Measurements from ENCODE around the gene WDR11.

The WDR11 gene

DNA sequence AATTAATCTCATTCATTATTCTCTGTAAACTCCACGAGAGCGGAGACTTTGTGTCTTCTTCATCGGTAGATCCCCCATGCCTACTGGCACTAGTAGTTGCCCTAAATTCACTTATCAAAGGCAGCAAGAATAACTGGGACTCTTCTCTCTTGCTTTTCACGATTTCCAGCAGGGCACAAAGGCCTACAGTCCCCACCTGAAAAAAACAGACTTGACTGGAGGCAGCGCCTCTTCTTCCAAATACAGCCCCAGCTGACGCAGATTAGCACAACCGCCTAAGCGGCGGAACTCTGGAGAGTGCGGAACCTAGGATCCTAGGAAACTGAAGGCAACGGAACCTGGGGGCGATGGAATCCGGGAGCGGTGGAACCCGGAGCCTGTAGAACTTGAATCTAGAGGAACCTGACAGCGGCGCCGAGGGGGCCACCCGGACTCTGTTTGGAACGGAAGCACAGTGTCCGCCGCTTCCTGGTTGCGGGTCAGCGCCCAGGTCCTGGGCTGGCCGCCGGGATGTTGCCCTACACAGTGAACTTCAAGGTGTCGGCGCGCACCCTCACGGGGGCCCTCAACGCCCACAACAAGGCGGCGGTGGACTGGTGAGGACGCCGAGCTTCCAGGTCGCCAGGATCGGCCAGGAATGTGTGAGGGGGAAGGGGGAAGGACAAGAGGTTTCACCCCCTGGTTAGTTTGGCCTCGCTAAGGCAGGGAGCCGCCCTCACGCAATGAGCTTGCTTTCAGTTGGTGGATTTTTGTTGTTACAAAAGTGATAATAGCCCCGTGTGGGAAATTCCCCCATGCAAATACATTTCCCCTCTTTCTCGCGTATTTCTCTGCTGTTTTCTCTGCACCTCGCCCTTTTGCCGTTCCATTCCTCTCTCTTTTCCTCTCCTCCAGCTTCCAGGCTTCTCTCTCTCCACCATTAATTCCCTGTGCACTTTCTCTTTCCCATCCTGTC, at the start of gene WDR11:
Gene WDR11, plus strand, starts transcription at position 452 of the 955 bp plus-strand sequence. Its CDS starts 59 bp downstream, at position 511.
- DNase-seq (ENCODE audit: low read depth, low spot score) = peak; percentile 51

- no peak for DNase-seq (ENCODE audit: low read depth, low spot score)
Observed at GRCh38 chr10:120802935-120803334, 48.2 kb upstream of the WDR11 start.

- no peak for DNase-seq (ENCODE audit: low read depth, low spot score)
Observed at GRCh38 chr10:120803972-120804371, 47.2 kb upstream of the WDR11 start.

- DNase-seq (ENCODE audit: low read depth, low spot score) = no peak
Observed at GRCh38 chr10:120805014-120805812, 45.9 kb upstream of the WDR11 start.

GRCh38 chr10:120806081-120806480, 45.1 kb upstream of the WDR11 start:
- DNase-seq (ENCODE audit: low read depth, low spot score) = no peak

DNA sequence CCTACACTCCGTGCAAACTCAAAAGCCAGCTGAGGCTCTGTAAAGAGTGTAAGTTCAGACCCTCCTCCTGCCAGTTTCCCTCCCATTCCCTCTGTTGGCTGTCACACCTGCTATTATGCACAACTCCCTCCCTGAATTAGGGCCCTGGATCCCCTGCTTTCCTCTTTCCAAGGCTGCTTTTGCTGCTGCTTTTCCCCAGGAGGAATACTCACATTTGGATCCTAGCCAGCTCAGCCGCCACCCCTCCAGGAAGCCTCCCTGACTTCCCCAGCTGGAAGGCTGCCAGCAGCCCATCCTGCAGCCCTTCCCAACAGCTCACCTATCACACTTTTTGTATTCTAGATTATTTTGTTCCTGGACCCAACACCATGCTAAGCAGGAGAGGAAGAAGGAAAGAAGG, 40.9 kb upstream of the WDR11 start:
- no peak for DNase-seq (ENCODE audit: low read depth, low spot score)

DNA sequence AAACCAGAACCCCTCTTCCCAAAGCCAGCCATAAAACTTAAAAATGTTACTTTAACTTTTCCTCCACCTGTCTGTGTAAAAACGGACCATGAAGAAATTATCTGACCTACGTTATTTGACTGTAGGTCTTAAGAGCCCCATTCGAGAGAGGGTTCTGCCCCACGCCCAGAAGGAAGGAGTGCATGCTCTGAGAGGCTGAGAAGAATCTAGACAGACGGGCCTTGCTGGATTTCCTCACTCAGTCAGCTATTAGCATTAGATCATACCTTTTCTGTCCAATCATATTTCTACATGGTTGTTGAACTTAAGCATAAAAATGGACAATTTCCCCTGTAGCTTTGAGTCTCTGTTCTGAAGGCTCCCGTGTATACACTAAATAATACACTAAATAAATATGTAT, 38.1 kb upstream of the WDR11 start:
- no peak for DNase-seq (ENCODE audit: low read depth, low spot score)

- DNase-seq (ENCODE audit: low read depth, low spot score) = no peak
Observed at GRCh38 chr10:120818301-120818700, 32.9 kb upstream of the WDR11 start.

DNA sequence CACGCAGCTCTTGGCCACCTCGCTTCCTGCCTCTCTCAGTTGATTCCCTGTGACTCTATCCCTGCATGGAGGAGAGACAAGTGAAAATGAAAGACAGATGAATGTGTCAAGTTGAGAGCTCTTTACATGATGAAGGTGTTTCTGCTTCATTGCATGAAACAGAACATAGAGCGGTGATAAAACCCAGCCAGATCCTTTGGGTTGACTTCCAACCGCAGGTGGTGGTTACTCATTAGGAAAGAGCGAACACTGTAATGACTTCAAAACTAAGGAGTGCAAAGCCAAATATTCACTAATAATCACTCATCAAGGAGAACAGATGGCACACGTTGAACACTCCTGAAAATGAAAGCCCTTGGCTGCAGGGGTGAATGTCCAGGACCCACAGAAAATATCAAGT, 31.8 kb upstream of the WDR11 start:
- no peak for DNase-seq (ENCODE audit: low read depth, low spot score)

GRCh38 chr10:120823266-120823665, 27.9 kb upstream of the WDR11 start:
- DNase-seq (ENCODE audit: low read depth, low spot score) = no peak

- no peak for DNase-seq (ENCODE audit: low read depth, low spot score)
Observed at GRCh38 chr10:120824881-120825309, 26.3 kb upstream of the WDR11 start.

DNA sequence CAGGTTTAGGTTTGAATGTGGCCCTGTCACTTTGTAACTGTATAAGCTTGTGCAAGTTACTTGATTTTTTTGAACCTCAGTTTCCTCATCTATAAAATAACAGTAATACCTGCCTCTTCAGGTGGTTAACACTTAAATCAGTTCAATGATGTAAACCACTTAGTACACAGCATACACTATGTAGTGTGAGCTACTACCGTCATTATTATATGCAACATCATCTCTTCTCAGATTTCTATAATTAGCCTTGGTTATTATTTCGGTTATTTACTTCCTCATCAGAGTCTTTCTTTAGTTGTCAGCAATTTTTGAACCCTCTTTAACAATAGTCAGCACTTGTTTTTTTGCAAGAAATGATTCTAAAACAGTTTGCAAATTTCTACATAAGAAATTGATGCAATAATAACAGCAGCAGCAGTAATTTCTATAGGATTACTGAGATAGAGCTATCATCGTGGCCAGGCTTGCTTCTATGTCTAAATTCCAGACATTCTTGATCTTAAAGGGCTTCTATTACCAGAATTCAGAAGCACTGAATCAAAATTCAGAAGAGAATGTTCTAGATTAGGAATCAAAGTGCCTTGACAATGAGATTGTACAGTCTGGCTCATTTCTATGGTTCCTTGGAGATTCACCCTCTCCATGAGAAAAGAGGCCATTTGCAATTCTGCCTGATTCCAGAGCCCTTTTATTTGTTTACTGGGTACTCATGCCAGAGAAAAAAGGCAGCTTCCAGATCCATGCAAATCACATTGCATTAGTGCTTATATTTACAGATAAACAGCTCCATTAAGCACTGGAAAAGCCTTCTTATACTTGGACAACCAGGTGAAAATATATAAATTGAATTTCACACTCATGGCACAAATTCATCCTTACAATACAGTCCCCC, 25.0 kb upstream of the WDR11 start:
- no peak for DNase-seq (ENCODE audit: low read depth, low spot score)

DNA sequence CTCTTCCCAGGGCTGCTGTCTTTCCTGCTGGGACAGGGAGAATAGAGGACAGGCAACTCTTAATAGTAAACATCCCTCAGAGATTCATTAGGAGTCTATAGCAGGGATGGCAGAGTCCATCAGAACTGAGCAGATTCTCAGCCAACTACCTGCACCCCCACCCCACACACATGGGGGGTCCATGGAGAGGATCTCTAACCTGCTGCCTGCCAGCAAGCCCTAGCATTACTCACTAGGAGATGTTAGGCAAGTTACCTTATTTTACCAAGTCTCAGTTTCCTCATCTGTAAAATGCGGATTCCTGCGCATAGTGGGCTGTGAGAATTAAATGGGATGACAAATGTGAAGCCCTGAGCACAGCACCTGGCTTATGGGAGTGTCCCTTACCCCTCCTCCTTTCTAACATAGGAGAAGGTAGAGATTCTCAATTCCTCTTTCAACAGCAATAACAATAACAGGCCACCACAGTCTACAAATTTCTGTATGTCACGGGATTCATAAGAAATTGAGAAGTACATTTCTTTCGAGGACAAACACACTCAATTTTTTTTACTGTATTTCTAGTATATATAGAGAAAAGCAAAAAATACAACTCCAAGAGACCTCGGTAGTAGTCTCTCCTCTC, 23.8 kb upstream of the WDR11 start:
- no peak for DNase-seq (ENCODE audit: low read depth, low spot score)

GRCh38 chr10:120828763-120829319, 22.3 kb upstream of the WDR11 start:
- no peak for DNase-seq (ENCODE audit: low read depth, low spot score)

GRCh38 chr10:120832106-120832505, 19.1 kb upstream of the WDR11 start:
- no peak for DNase-seq (ENCODE audit: low read depth, low spot score)

GRCh38 chr10:120833222-120833928, 17.8 kb upstream of the WDR11 start:
- DNase-seq (ENCODE audit: low read depth, low spot score) = no peak

DNA sequence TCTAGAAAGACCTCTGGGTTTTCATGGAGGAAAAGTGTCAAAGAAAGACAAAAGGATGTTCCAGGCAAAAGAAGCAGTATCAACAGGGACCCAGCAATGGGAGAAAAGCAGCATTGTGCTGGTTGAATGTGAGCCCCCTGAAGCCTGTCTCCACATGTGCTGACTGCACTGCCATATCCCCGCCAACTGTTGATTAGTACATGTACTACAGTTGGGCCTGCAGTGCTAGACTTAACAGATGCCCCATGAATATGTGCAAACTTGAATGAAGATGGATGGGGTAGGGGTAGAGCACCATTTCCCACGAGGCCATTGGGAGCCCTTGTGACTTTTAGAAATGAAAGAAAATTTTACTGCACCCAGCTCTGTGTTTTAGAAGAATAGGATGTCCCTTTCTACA, 15.6 kb upstream of the WDR11 start:
- DNase-seq (ENCODE audit: low read depth, low spot score) = no peak

- no peak for DNase-seq (ENCODE audit: low read depth, low spot score)
Observed at GRCh38 chr10:120838941-120839340, 12.2 kb upstream of the WDR11 start.

- no peak for DNase-seq (ENCODE audit: low read depth, low spot score)
Observed at GRCh38 chr10:120841522-120842189, 9.5 kb upstream of the WDR11 start.

- DNase-seq (ENCODE audit: low read depth, low spot score) = no peak
Observed at GRCh38 chr10:120854388-120854787, 3.2 kb downstream of the WDR11 start.
